Right lobe of liver (tissue), 6 donors: ENCODE data around the gene NCMAP. TPM values are rescaled to one million over a fixed set of nuclear protein-coding genes. Genes with fewer than 3 reads are reported as not detected.
A peak's percentile ranks its signal among the peaks of the same experiment; 100 is the strongest.

Source experiments
- ATAC-seq, 4 donors: fragments of 200-7000 bp; cut with Tn5 transposase; one replicate each; pipeline ENCODE4 v1.9.1; 2020; ENCODE audit warnings: mild to moderate bottlenecking in 4 of 4, moderate library complexity in 4 of 4
- DNase-seq, 3 donors: peaks; one replicate each; pipeline ENCODE4 v3.0.0-alpha.2; 2020
- H3K27ac ChIP-seq, 3 donors: fragments of 200-600 bp; one replicate each; pipeline ENCODE4 v1.8.0; 2022
- H3K27me3 ChIP-seq, 2 donors: fragments of 200-600 bp; one replicate each; pipeline ENCODE4 v1.8.0; 2022
- H3K36me3 ChIP-seq, 4 donors: fragments of 200-600 bp; sonication (generic) in 1 of 4; one replicate each; pipeline versions ENCODE4 v1.5.1 to v1.8.0; 2017 to 2022; ENCODE audit warnings: control low read depth in 1 of 4
- H3K4me1 ChIP-seq, 4 donors: fragments of 200-600 bp; sonication (generic) in 1 of 4; one replicate each; pipeline versions ENCODE4 v1.5.1 to v1.8.0; 2017 to 2022; ENCODE audit warnings: control low read depth in 1 of 4
- H3K4me3 ChIP-seq, 3 donors: fragments of 200-600 bp; one replicate each; pipeline ENCODE4 v1.8.0; 2022
- H3K9me3 ChIP-seq, 4 donors: fragments of 200-600 bp; sonication (generic) in 1 of 4; one replicate each; pipeline versions ENCODE4 v1.5.1 to v1.8.0; 2017 to 2022; ENCODE audit warnings: control low read depth in 1 of 4
- POLR2A ChIP-seq: fragments of 450-650 bp; IDR thresholded peaks from one replicate; pipeline ENCODE4 v1.6.1; 2017; ENCODE audit warnings: antibody characterized with exemption, mild to moderate bottlenecking
- WGBS: methylation state at CpG from one replicate; pipeline ENCODE4 v1.1.6; 2018; ENCODE audit warnings: low coverage, low lambda C conversion rate; ENCODE audit not compliant: insufficient coverage; ENCODE audit errors: missing lambda C conversion rate; 5-methylcytosine and 5-hydroxymethylcytosine counted together
- intact Hi-C, 2 donors: fragments of 100-400 bp; cut with DNase I; formaldehyde crosslinking; loops; one replicate each; pipeline versions ENCODE4 v1.11.2 to v1.14.1; 2022
- total RNA-seq, 6 experiments: library from RNA; depleted of rRNA in 2 of 6; stranded (reverse); fragments of >200 nt in 2 of 6; fragmentation: NEBNext Ultra II Directional in 3 of 6; extraction: Animal tissue kit (Norgen Biotek cat#: 25700) in 3 of 6; gene quantifications; one replicate each; pipeline versions ENCODE4 v1.1.0 to v1.2.4, GENCODE V29; 2016 to 2023
- TF ChIP-seq, protein P1 (sequence below), 4 donors: fragments of 200-600 bp in 3 of 4; fragments of 450-650 bp in 1 of 4; IDR thresholded peaks; one replicate each; pipeline versions ENCODE4 v1.5.1 to v1.8.0; 2016 to 2022; ENCODE audit warnings: antibody characterized with exemption in 4 of 4, mild to moderate bottlenecking in 2 of 4
- donor health status: DM: no; HTN: yes; CAD: no.
- donor health status: DM: no; HTN: no; CAD: no.
- donor health status: DM: no; HTN: no; CAD: no.
- donor health status: DM: no; HTN: yes; CAD: no.
- donor health status: DM: no; HTN: yes; CAD: no.

NCMAP gene
- total RNA-seq, 6 experiments from 2014 or later: 0.81 to 2.6 (median 0.99) TPM

DNA sequence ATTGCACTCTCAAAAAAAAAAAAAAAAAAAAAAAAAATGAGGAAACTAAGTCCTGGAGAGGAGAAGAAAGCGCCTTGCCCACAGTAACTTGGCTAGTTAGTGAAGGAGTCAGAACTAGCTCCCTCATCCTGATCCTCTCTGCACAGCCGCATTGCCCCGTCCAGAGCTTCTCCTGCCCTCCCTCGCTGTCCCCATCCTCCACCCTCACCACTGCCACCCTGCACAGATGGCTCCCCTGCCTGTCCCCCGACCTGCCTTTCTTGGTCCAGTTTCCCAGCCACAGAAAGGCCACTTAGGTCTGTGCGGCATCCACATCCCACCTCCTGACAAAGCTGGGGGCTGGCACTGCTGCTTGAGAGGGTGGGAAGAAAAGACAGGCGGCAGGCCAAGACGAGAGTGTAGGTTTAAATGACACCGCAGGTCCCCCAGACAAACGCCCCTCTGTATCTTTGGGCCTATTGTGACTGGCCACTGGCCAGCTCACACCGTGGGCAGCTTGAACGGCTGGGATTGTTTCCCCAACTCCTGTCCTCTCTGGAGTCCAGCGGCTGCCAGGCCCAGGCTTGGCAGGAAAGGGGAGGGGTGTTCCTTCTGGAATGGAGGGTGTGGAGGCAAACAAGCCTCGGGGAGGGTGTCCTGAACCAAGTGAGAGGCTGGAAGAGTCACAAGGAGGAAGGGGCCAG lies 20.2 kb downstream of the NCMAP start:
- no peaks in the 10 kb centered on the region for H3K9me3 ChIP-seq
- H3K36me3 ChIP-seq: no peaks in the 10 kb centered on the region
- WGBS: 35% methylated on average over 11 of the region's 14 CpGs
- no peak for DNase-seq
- no peak overlapping the region for H3K4me3 ChIP-seq
- intact Hi-C loops: no loop called here
- no peak for TF ChIP-seq POLR2A
- TF ChIP-seq, protein P1, sequence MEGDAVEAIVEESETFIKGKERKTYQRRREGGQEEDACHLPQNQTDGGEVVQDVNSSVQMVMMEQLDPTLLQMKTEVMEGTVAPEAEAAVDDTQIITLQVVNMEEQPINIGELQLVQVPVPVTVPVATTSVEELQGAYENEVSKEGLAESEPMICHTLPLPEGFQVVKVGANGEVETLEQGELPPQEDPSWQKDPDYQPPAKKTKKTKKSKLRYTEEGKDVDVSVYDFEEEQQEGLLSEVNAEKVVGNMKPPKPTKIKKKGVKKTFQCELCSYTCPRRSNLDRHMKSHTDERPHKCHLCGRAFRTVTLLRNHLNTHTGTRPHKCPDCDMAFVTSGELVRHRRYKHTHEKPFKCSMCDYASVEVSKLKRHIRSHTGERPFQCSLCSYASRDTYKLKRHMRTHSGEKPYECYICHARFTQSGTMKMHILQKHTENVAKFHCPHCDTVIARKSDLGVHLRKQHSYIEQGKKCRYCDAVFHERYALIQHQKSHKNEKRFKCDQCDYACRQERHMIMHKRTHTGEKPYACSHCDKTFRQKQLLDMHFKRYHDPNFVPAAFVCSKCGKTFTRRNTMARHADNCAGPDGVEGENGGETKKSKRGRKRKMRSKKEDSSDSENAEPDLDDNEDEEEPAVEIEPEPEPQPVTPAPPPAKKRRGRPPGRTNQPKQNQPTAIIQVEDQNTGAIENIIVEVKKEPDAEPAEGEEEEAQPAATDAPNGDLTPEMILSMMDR (IDR thresholded peaks at IDR 0.05): no peak
- H3K4me1 ChIP-seq: peaks cover 0 to 9% (median 3%) of the 10 kb centered on the region in 4 donors
- peak in 2 of 4 donors; percentile 22 to 44 for ATAC-seq
- H3K27ac ChIP-seq: no peak overlapping the region
- H3K27me3 ChIP-seq: no peaks in the 10 kb centered on the region

DNA sequence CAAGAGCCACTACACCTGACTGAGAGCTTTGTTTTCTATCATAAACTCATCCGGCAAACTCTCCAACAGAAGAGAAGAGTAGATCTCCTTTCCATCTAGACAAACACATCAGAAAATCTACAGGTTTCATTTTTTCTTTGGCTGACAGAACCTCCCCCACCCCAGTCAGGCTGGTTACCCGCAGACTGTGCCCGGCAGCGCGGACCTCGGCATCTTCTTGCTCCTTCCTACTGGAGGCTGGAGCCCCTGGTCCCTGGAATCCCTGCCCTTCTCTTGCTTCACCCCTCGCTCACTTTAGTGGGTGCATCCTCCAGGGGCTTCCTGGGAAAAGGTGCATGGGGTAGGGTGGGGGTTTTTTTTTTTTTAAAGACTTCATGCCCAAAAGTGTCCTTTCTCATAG lies 23.0 kb downstream of the NCMAP start:
- 97% methylated on average over 6 of the region's 7 CpGs for WGBS
- TF ChIP-seq, protein P1 (IDR thresholded peaks at IDR 0.05): no peak
- TF ChIP-seq POLR2A: no peak
- Histone ChIP-seq H3K27ac (no peak overlapping the region), H3K4me3 (no peak overlapping the region), H3K27me3 (no peaks in the 10 kb centered on the region), H3K4me1 (peaks cover 0 to 12% (median 4%) of the 10 kb centered on the region in 4 donors), H3K36me3 (no peaks in the 10 kb centered on the region), H3K9me3 (no peaks in the 10 kb centered on the region)
- peak in 1 of 3 donors; percentile 18 for DNase-seq
- ATAC-seq: no peak
- intact Hi-C loops: no loop called here

DNA sequence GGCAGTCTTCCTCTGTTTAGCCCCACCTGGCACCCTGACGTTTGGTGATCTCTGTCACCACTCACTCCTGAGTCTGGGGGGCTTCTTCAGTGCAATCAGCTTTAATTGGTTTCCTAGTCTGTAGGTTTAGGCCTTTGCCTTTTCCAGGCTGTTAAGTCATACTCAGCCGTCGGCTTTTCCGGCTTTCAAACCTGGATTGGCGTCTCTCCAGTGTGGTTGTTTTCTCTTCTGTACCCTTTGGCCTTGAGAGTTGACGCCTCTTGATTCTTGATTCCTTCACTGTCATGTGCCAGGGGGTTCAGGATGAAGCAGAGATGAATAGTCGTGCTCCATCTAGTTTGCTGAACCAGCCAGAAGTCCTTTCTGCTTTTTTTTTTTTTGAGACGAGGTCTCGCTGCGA lies 24.9 kb downstream of the NCMAP start:
- H3K27ac ChIP-seq: peak overlapping the region in 1 of 3 donors; percentile 36
- no peaks in the 10 kb centered on the region for H3K36me3 ChIP-seq
- peaks cover 0 to 12% (median 4%) of the 10 kb centered on the region in 4 donors for H3K4me1 ChIP-seq
- no peaks in the 10 kb centered on the region for H3K27me3 ChIP-seq
- H3K4me3 ChIP-seq: no peak overlapping the region
- H3K9me3 ChIP-seq: no peaks in the 10 kb centered on the region
- WGBS: 42% methylated on average over 9 of the region's 10 CpGs
- TF ChIP-seq, protein P1 (IDR thresholded peaks at IDR 0.05): no peak
- TF ChIP-seq POLR2A: no peak
- intact Hi-C loops: no loop called here
- ATAC-seq (peak; percentile 62 to 90 (median 79)), DNase-seq (peak in 2 of 3 donors; percentile 50 to 56)

DNA sequence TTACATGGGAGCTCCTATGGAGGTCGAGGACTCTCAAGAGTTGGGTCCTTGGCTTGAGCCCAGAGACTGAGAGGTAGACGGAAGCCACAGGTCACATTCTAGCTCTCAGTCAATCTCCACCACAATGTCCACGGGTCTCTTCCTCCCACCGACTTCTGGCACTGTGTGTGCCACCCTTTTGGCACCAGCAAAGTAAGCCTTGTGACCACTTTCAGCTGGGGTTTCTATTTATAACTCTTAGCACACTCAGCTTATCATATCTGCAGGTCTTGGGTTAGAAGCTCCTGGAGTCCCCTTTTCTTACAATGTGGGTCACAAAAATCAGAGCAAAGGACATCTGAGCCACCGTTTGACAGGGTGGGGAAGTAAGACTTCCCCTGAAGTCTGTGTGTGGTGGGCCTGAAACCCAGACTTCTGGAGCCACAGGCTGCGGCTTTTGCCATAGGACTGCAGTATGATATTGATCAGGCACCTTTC lies 28.3 kb downstream of the NCMAP start:
- 58% methylated on average over 3 of the region's 6 CpGs for WGBS
- no peak for ATAC-seq
- Histone ChIP-seq H3K4me1 (peaks cover 0 to 16% (median 7%) of the 10 kb centered on the region in 4 donors), H3K9me3 (no peaks in the 10 kb centered on the region), H3K27ac (no peak overlapping the region), H3K36me3 (no peaks in the 10 kb centered on the region), H3K4me3 (no peak overlapping the region), H3K27me3 (no peaks in the 10 kb centered on the region)
- TF ChIP-seq, protein P1 (IDR thresholded peaks at IDR 0.05): no peak
- no peak for TF ChIP-seq POLR2A
- DNase-seq: no peak
- intact Hi-C loops: no loop called here
